Mucosa of stomach (tissue), 1 donor: ENCODE measurements around the gene SERINC5.

Experiments used
- H3K27me3 ChIP-seq: one replicate; pipeline ENCODE4 v1.7.0; 2013; ENCODE audit warnings: mild to moderate bottlenecking, low read length; ENCODE audit not compliant: control insufficient read depth, insufficient read depth
- H3K36me3 ChIP-seq: one replicate; pipeline ENCODE4 v1.7.0; 2013; ENCODE audit warnings: low read length; ENCODE audit not compliant: control insufficient read depth, insufficient read depth
- H3K4me1 ChIP-seq: one replicate; pipeline ENCODE4 v1.7.0; 2013; ENCODE audit warnings: mild to moderate bottlenecking, low read length; ENCODE audit not compliant: control insufficient read depth, insufficient read depth
- H3K4me3 ChIP-seq: one replicate; pipeline ENCODE4 v1.7.0; 2013; ENCODE audit warnings: low read length
- H3K9ac ChIP-seq: one replicate; pipeline ENCODE4 v1.7.0; 2013; ENCODE audit warnings: mild to moderate bottlenecking, low read length, moderate library complexity
- H3K9me3 ChIP-seq: one replicate; pipeline ENCODE4 v1.7.0; 2013; ENCODE audit warnings: mild to moderate bottlenecking, low read length, moderate library complexity; ENCODE audit not compliant: control insufficient read depth
- donor health status: Pancreatic carcinoma.

SERINC5 gene

DNA sequence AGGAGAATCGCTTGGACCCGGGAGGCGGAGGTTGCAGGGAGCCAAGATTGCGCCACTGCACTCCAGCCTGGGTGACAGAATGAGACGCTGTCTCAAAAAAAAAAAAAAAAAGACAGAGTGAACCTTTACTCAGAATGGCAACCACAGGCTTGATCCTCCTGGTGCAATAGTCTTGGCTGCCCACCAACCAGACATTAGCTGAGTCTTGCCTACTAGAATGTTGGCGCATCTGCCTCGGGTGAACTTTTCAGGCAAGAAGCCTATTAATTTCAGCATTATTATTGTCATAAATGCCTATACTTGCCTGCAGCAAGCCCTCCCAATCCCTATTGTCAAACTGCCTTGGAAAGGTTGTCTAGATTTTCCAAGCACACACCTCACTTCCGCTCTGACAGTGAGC is 4.2 kb downstream of the SERINC5 start:
- Histone ChIP-seq H3K9ac (no peak overlapping the region), H3K4me1 (peaks cover 45% of the 10 kb centered on the region), H3K9me3 (no peaks in the 10 kb centered on the region), H3K27me3 (no peaks in the 10 kb centered on the region), H3K4me3 (no peak overlapping the region), H3K36me3 (no peaks in the 10 kb centered on the region)

GRCh38 chr5:80250801-80251200 is 5.0 kb downstream of the SERINC5 start:
- Histone ChIP-seq H3K9ac (no peak overlapping the region), H3K4me3 (no peak overlapping the region), H3K4me1 (peaks cover 54% of the 10 kb centered on the region), H3K36me3 (no peaks in the 10 kb centered on the region), H3K27me3 (no peaks in the 10 kb centered on the region), H3K9me3 (no peaks in the 10 kb centered on the region)

DNA sequence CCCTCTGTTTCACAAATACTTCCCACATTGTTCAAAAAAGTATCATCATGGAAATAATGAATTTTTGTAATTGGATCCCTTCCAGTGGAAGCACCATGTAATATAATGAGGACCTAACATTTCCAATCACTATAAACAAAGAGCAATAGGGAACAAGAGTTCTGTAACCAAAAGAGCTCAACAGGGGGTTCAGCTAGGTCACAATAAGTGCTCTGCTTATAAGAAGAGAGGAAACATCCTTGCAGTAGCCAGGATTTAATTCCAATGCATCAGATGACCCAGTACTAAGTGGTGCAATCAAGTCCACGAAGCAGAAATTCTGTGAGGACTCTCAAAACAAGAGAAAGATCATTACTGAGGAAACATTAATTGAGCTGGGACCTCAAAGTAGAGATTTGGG is 5.9 kb downstream of the SERINC5 start:
- Histone ChIP-seq H3K27me3 (no peaks in the 10 kb centered on the region), H3K4me1 (peaks cover 62% of the 10 kb centered on the region), H3K9me3 (no peaks in the 10 kb centered on the region), H3K36me3 (no peaks in the 10 kb centered on the region), H3K4me3 (no peak overlapping the region), H3K9ac (no peak overlapping the region)

DNA sequence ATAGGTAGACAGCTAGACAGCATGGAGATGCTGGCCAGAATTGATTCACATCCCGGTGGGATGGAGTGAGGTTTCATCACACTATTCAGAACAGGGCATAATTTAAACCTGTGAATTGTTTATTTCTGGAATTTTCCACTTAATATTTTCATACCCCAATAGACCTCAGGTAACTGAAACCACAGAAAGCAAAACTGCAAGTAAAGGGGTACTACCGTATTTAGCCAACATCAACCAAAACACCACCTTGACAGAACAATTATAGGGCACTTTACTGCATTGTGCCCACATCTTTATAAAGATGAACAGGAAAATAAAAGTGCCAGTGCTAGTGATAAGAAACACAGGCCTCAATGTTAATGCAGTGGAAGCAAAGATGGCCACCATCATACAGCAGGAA is 7.5 kb downstream of the SERINC5 start:
- Histone ChIP-seq H3K27me3 (no peaks in the 10 kb centered on the region), H3K9me3 (no peaks in the 10 kb centered on the region), H3K9ac (no peak overlapping the region), H3K4me3 (no peak overlapping the region), H3K4me1 (peaks cover 50% of the 10 kb centered on the region), H3K36me3 (no peaks in the 10 kb centered on the region)

GRCh38 chr5:80246995-80247729 is 8.7 kb downstream of the SERINC5 start:
- Histone ChIP-seq H3K9ac (peak overlapping the region; percentile 33), H3K4me3 (no peak overlapping the region), H3K27me3 (no peaks in the 10 kb centered on the region), H3K36me3 (no peaks in the 10 kb centered on the region), H3K4me1 (peaks cover 38% of the 10 kb centered on the region), H3K9me3 (no peaks in the 10 kb centered on the region)

DNA sequence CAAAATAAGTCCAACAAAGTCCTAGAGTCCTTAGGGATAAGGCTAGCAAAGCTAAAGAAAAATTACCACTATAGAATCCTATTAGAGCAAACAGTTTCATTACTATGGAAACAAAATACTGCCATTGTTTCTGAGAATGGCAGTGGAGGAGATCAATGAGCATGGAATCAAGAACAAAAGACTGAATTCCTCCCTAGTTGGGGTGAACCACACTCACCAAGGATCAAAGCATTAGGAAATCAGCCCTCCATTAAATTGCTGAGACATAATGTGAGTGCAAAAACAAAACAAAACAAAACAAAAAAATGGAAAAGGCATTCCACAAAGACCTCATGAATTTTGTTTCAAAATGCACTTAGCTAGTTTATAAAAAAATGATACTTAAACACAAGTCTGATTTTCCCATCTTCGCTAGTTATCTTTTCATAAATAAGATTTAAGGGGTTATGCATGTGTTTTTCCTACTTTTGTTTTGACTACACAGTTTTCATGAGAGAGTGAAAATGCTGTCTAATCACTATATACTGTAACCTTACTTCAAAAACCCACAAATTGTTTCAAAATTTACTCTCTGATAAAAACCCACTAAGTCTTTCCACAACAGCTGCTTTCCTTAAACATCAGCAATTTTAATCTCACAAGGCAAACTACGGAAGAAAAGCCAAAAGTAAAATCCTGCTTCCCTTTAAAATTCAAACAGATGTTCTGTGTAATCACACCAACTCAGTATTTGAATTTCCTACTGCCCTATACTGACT is 9.7 kb downstream of the SERINC5 start:
- no peak overlapping the region for H3K4me3 ChIP-seq

GRCh38 chr5:80243567-80243966 is 12.3 kb downstream of the SERINC5 start:
- Histone ChIP-seq H3K27me3 (no peaks in the 10 kb centered on the region), H3K9me3 (no peaks in the 10 kb centered on the region), H3K4me3 (no peak overlapping the region), H3K9ac (no peak overlapping the region), H3K36me3 (no peaks in the 10 kb centered on the region), H3K4me1 (peaks cover 50% of the 10 kb centered on the region)

More for the DNA sequence above, 9.7 kb downstream of the SERINC5 start:
- Histone ChIP-seq H3K36me3 (no peaks in the 10 kb centered on the region), H3K9me3 (no peaks in the 10 kb centered on the region), H3K27me3 (no peaks in the 10 kb centered on the region), H3K9ac (peak overlapping the region; percentile 33), H3K4me1 (peaks cover 36% of the 10 kb centered on the region)

GRCh38 chr5:80242849-80243248 is 13.0 kb downstream of the SERINC5 start:
- peaks cover 47% of the 10 kb centered on the region for H3K4me1 ChIP-seq
- no peaks in the 10 kb centered on the region for H3K9me3 ChIP-seq
- no peak overlapping the region for H3K4me3 ChIP-seq
- H3K36me3 ChIP-seq = no peaks in the 10 kb centered on the region
- H3K27me3 ChIP-seq = no peaks in the 10 kb centered on the region
- no peak overlapping the region for H3K9ac ChIP-seq

DNA sequence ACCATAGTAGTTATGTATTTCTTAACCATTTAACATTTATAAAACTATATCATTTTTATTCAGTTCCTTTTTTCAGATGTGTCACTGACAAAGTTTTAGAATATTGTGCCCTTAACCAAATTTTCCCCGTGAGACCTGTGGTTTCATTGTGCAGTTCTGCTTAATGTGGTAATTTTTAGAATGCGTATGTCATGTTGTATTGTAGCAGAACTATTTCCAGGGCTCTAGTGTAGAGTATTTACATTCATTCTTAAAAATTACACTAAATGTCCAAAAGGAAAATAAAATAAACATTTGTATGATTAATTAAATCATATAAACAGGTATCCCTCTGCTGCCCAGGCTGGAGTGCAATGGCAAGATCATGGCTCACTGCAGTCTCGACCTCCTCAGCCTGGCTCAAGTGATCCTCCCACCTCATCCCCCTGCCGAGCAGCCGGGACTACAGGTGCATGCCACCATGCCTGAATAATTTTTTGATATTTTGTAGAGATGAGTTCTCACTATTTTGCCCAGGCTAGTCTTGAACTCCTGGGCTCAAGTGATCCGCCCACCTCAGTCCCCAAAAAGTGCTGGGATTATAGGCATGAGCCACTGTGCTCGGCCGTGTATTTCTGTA is 15.4 kb downstream of the SERINC5 start:
- Histone ChIP-seq H3K9ac (no peak overlapping the region), H3K27me3 (no peaks in the 10 kb centered on the region), H3K36me3 (no peaks in the 10 kb centered on the region), H3K9me3 (no peaks in the 10 kb centered on the region), H3K4me3 (no peak overlapping the region), H3K4me1 (peaks cover 32% of the 10 kb centered on the region)

DNA sequence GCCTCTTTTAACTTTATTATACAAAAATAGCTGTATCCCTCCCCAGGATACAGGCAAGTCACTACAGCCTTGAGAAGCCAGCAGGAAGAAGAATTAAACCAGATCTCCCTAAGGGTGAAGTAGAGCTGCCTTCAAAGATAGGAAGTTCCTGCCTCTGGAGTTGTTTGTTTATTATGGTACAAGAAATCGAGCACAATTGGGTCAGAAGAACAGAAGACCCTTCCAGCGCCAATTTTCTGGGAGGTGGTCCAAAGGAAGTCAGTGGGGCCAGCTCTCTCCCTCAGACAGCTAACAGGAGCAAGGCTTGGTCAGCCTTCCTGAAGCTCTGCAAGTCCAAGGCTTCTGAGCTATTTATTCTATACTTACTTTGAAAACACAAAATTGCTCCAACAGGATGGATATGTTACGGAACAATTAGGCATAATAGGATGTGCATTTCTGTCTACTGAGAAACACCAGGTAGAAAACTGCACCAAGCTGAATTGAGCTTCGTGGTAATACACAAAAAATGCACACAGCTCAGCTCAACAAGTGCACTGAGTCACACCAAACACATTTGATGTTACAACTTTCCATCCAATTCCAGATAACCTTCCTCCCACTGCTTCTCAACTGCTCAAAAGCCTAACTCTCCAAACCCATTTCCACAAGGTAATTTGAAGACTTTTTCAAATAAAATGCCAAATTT is 16.0 kb downstream of the SERINC5 start:
- Histone ChIP-seq H3K4me3 (no peak overlapping the region), H3K27me3 (no peaks in the 10 kb centered on the region), H3K36me3 (no peaks in the 10 kb centered on the region), H3K4me1 (peaks cover 26% of the 10 kb centered on the region), H3K9me3 (no peaks in the 10 kb centered on the region), H3K9ac (no peak overlapping the region)

- no peak overlapping the region for H3K4me3 ChIP-seq
- no peaks in the 10 kb centered on the region for H3K27me3 ChIP-seq
- H3K4me1 ChIP-seq = peaks cover 24% of the 10 kb centered on the region
- no peaks in the 10 kb centered on the region for H3K9me3 ChIP-seq
- H3K36me3 ChIP-seq = no peaks in the 10 kb centered on the region
- H3K9ac ChIP-seq = no peak overlapping the region
Measured at GRCh38 chr5:80238778-80239679, 16.8 kb downstream of the SERINC5 start.
